ENCODE results near the gene GPR161. TPM values are rescaled to one million over a fixed set of nuclear protein-coding genes. Genes with fewer than 3 reads are reported as not detected.

The GPR161 gene
- total RNA-seq, 6 donors from 2014 or later: 1.0 to 13.6 (median 8.5) TPM

- H3K27ac ChIP-seq: peak within 1 kb of the TSS; percentile 93 to 95 (median 94)
- H3K9me3 ChIP-seq: no peaks in the 10 kb centered on the region
- DNase-seq: peak; percentile 97 to 99
- ATAC-seq (ENCODE audit: low FRiP score in 2 of 2): peak; percentile 99
- no peaks in the 10 kb centered on the region for H3K36me3 ChIP-seq
- peak in 3 of 4 donors; percentile 58 to 91 (median 70) for TF ChIP-seq POLR2A (IDR thresholded peaks at IDR 0.05)
- TF ChIP-seq POLR2AphosphoS5 (IDR thresholded peaks at IDR 0.05): peak; percentile 85 to 91
- peak in 2 of 4 donors; percentile 0 to 76 for TF ChIP-seq EP300 (IDR thresholded peaks at IDR 0.05)
- peak; percentile 73 to 90 (median 86) for TF ChIP-seq CTCF (IDR thresholded peaks at IDR 0.05)
- H3K4me3 ChIP-seq: peak within 1 kb of the TSS; percentile 56 to 91 (median 80)
- H3K4me1 ChIP-seq: peaks cover 0 to 21% (median 11%) of the 10 kb centered on the region in 4 donors
- WGBS, 2 donors: 0 to 1% methylated on average over 41 to 54 of the region's 56 CpGs
- no peaks in the 10 kb centered on the region for H3K27me3 ChIP-seq
Observed at GRCh38 chr1:168178638-168179437, 42.1 kb upstream of the GPR161 start, which contains the start of gene TIPRL. TSS of gene TIPRL (plus strand) at chr1:168178962. CDS start at chr1:168179078, 116 bp downstream.

DNA sequence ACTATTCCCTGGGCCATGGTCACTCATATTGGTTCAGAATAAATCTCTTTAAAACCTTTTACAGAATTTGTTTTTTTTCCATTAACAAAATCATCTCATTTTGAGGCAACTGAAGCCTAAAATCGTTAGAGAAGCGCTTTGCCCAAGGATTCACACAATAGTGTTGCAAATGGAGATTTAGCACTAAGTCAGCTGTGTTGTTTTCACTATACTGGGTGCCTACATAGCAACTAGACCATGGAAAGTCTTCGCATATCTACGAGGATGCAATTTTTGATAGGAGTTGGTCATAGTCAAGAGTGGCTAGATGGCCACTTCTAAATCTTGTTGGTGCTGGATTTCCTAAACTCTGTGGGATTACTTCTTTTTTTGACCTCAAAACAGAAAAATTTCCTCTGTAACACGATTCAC lies 41.5 kb upstream of the GPR161 start:
- Histone ChIP-seq H3K4me1 (peaks cover 0 to 18% (median 11%) of the 10 kb centered on the region in 4 donors), H3K27me3 (no peaks in the 10 kb centered on the region), H3K4me3 (peak overlapping the region in 3 of 4 donors; percentile 75 to 91 (median 86)), H3K36me3 (no peaks in the 10 kb centered on the region), H3K9me3 (no peaks in the 10 kb centered on the region), H3K27ac (peak overlapping the region; percentile 93 to 95 (median 94))
- ATAC-seq (ENCODE audit: low FRiP score in 2 of 2): no peak
- no peak for DNase-seq
- 78 to 80% methylated on average over 5 of the region's 5 CpGs for WGBS, 2 donors
- TF ChIP-seq CTCF (IDR thresholded peaks at IDR 0.05) (no peak), EP300 (IDR thresholded peaks at IDR 0.05) (peak in 1 of 4 donors; percentile 0)

DNA sequence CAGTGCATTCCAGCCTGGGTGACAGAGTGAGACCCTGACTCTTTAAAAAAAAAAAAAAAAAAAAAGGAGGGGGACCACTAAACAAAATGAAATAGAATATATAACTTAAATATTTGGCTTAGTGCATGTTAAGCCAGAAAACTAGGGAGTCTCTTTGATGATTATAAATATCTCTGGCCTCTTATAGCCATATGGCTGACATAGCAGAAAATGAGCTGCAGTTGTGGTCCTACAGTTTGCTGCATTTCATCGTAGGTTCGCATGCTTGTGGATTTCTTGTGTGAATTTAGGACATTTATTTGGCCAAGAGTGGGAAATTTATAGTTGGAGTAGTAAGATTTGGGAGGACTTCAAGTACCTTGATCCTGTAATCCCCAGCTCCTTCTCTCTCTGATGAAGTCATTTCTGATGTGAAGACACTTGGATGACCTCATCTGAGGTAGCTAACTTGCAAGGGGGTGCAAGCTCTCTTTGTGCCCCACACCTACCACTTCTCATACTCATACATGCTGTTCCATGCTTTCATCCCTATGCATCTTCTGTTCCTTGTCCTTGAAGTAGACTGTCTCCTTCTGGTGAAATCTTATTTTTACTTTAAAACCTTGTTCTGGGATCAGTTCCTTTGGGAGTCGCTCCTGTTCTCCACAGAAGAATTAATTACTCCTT lies 35.7 kb upstream of the GPR161 start:
- DNase-seq (no peak), ATAC-seq (ENCODE audit: low FRiP score in 2 of 2) (no peak)
- TF ChIP-seq POLR2A (IDR thresholded peaks at IDR 0.05) (no peak), CTCF (IDR thresholded peaks at IDR 0.05) (no peak), EP300 (IDR thresholded peaks at IDR 0.05) (no peak), POLR2AphosphoS5 (IDR thresholded peaks at IDR 0.05) (no peak)
- H3K36me3 ChIP-seq: no peaks in the 10 kb centered on the region
- no peaks in the 10 kb centered on the region for H3K27me3 ChIP-seq
- no peaks in the 10 kb centered on the region for H3K9me3 ChIP-seq
- H3K4me1 ChIP-seq: no peaks in the 10 kb centered on the region
- WGBS, 2 donors: 93 to 99% methylated on average over 3 of the region's 3 CpGs
- no peak overlapping the region for H3K4me3 ChIP-seq
- H3K27ac ChIP-seq: no peak overlapping the region

DNA sequence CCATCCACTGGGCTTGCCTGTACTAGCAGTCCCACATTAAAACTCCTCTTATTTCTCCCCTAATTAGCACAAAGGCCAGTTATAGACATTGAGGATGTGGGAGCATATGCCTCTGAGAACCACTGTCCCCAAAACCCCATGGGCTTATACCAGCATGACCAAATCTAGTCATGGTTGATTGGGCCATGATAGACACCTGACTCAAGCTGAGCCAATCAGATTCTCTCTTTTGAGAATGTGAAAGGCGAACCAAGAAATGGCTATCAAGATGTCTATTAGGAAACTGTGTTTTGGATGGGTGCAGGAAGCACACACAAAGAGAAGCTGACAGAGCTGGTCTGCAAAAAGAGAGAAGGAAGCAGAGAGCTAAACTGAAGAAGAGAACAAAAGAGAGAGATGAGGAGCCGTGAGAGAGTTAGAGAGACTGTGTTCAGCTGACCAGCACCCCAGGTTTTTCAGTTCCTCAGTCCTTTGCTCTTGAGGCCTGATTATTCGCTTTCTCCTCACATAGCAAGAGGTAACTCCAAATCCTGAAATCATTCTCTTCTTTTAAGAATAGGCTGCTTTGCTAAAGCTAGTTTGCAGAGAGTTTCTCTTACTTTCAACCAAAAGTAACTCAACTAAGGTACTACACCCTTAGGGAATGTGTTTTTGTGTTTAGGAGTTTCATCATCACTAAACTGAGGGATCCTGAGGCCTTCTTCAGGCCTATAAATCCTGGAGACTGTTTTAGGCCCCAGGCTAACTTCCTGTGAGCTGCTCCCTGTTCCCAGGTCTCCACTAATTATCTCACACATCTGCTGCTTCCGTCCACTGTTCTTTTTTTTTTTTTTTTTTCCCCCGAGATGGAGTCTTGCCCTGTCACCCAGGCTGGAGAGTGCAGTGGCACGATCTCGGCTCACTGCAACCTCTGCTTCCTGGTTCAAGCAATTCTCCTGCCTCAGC lies 34.1 kb upstream of the GPR161 start:
- no peaks in the 10 kb centered on the region for H3K9me3 ChIP-seq
- 88 to 89% methylated on average over 7 of the region's 7 CpGs for WGBS, 2 donors
- H3K27me3 ChIP-seq: no peaks in the 10 kb centered on the region
- no peaks in the 10 kb centered on the region for H3K4me1 ChIP-seq
- no peak overlapping the region for H3K27ac ChIP-seq
- no peaks in the 10 kb centered on the region for H3K36me3 ChIP-seq
- DNase-seq (no peak), ATAC-seq (ENCODE audit: low FRiP score in 2 of 2) (no peak)
- H3K4me3 ChIP-seq: no peak overlapping the region
- TF ChIP-seq POLR2AphosphoS5 (IDR thresholded peaks at IDR 0.05) (no peak), EP300 (IDR thresholded peaks at IDR 0.05) (no peak), POLR2A (IDR thresholded peaks at IDR 0.05) (no peak), CTCF (IDR thresholded peaks at IDR 0.05) (no peak)
